ENCODE results near the gene UFSP1.
"Not testable (repeated sequence)": the region's sequence is repeated elsewhere in the genome, so short reads cannot be mapped to it uniquely, and the experiment has no call there.

DNA sequence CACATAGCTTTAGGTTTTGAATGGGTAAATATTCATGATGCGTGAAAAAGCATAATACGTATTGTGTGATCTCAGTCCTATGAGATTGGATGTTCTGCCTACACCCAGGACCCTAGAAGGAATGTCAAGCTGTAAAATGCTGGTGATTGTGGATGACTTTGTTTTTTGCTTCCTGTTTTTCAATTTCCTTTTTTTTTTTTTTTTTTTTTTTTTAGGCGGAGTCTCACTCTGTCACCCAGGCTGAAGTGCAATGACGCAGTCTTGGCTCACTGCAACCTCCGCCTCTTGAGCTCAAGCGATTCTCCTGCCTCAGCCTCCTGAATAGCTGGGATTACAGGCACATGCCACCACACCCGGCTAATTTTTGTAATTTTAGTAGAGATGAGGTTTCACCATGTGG lies 20.9 kb upstream of the UFSP1 start:
- not testable (repeated sequence) for TF ChIP-seq CTCF, POLR2A (IDR thresholded peaks at IDR 0.05)
